IMR-90 (cell line): ENCODE results near the gene CNTNAP1.

ENCODE experiments used
- CEBPB ChIP-seq: IDR thresholded peaks from 2 replicates; pipeline ENCODE4 v1.6.1; 2012; ENCODE audit warnings: low read depth, low read length, improper control_type of control experiment
- CHD1 ChIP-seq: IDR thresholded peaks from 2 replicates; pipeline ENCODE4 v1.6.1; 2012; ENCODE audit warnings: low read depth, low read length, improper control_type of control experiment
- MAZ ChIP-seq: IDR thresholded peaks from 2 replicates; pipeline ENCODE4 v1.6.1; 2012; ENCODE audit warnings: low read depth, mild to moderate bottlenecking, low read length, improper control_type of control experiment, moderate library complexity, borderline replicate concordance
- MXI1 ChIP-seq: IDR thresholded peaks from 2 replicates; pipeline ENCODE4 v1.6.1; 2012; ENCODE audit warnings: low read depth, mild to moderate bottlenecking, low read length, moderate library complexity, borderline replicate concordance
- POLR2A ChIP-seq: IDR thresholded peaks from 2 replicates; pipeline ENCODE4 v1.6.1; 2012; ENCODE audit warnings: mild to moderate bottlenecking, low read depth, low read length
- RFX5 ChIP-seq: IDR thresholded peaks from 2 replicates; pipeline ENCODE4 v1.8.0; 2012; ENCODE audit warnings: low read depth, mild to moderate bottlenecking, low read length, moderate library complexity
- SMC3 ChIP-seq: fragments of 150-350 bp; IDR thresholded peaks from 2 replicates; pipeline ENCODE4 v1.6.1; 2016; ENCODE audit warnings: low read depth, mild to moderate bottlenecking, antibody characterized with exemption, low read length, moderate library complexity
- TF ChIP-seq, protein P1 (sequence below): conservative IDR thresholded peaks from 2 replicates; pipeline ENCODE4 v1.5.1; 2012; ENCODE audit warnings: mild to moderate bottlenecking, low read depth, low read length, improper control_type of control experiment

DNA sequence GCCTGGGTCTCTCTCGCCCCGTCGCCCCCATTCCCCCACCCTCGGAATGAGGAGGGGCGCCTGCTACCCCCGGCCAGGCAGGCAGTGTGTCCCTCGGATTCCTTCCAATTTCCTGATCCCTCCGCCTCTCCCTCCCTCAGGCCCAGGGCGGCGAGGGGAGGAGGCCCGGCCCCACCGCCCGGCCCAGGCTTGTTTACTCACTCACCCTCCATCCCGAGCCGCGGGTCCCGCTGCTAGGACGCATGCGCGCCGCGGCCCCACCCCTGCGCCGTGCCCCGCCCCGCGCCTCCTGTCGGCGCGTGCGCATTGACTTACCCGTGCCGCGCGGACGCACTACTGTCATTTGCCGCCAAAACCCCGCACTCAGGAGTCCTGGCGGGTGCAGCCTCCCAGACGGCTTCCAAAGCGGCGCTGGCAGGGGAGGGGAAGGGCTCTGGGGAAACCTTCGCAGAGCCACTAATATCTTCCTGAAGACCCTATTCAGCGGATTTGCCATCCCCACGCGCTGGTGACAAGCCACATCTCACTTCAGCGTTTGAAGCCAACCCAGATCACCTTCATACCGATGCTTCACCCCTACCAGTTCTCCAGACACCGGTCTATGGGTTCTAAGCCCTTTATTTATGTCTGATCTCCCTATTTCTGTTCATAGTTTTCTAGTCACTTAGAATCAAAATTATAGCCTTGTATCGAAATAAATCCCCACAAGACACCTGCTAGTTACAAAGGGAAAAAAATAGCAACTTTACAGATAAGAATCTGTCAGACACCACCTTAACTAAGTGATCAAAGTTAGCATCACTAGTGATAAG, 62.7 kb downstream of the CNTNAP1 start, which contains the start of gene EZH1:
- TF ChIP-seq SMC3 (no peak), CHD1 (no peak), CEBPB (no peak), RFX5 (no peak), MXI1 (peak; percentile 11; the same call in 1 of the 2 replicates), MAZ (peak; percentile 88; the same call in 1 of the 2 replicates), POLR2A (peak; percentile 60)
- TF ChIP-seq, protein P1, sequence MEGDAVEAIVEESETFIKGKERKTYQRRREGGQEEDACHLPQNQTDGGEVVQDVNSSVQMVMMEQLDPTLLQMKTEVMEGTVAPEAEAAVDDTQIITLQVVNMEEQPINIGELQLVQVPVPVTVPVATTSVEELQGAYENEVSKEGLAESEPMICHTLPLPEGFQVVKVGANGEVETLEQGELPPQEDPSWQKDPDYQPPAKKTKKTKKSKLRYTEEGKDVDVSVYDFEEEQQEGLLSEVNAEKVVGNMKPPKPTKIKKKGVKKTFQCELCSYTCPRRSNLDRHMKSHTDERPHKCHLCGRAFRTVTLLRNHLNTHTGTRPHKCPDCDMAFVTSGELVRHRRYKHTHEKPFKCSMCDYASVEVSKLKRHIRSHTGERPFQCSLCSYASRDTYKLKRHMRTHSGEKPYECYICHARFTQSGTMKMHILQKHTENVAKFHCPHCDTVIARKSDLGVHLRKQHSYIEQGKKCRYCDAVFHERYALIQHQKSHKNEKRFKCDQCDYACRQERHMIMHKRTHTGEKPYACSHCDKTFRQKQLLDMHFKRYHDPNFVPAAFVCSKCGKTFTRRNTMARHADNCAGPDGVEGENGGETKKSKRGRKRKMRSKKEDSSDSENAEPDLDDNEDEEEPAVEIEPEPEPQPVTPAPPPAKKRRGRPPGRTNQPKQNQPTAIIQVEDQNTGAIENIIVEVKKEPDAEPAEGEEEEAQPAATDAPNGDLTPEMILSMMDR, result no peak
